ENCODE results near the gene SLC5A9. TPM values are rescaled to one million over a fixed set of nuclear protein-coding genes. Genes with fewer than 3 reads are reported as not detected.

SLC5A9 gene
- total and polyA plus RNA-seq, 12 donors, result 0.06 to 0.59 (median 0.16) TPM; not detected in 7

- Histone ChIP-seq H3K4me1 (peaks cover 0 to 49% (median 6%) of the 10 kb centered on the region in 9 donors), H3K36me3 (no peaks in the 10 kb centered on the region), H3K27ac (no peak overlapping the region), H3K27me3 (no peaks in the 10 kb centered on the region), H3K9me3 (no peaks in the 10 kb centered on the region), H3K4me3 (no peak overlapping the region)
- ATAC-seq, result peak in 3 of 8 donors; percentile 54 to 81 (median 61)
- DNase-seq, result peak; percentile 21 to 52
- WGBS, 2 donors, result 78 to 91% methylated on average over 1 of the region's 1 CpG
- intact Hi-C loops (cut with DNase I), result no loop called here
- no peak for TF ChIP-seq CTCF (IDR thresholded peaks at IDR 0.05)
Observed at GRCh38 chr1:48246727-48247126, 24.2 kb downstream of the SLC5A9 start.

- H3K9me3 ChIP-seq, result no peaks in the 10 kb centered on the region
- H3K4me3 ChIP-seq, result no peak overlapping the region
- H3K27ac ChIP-seq, result no peak overlapping the region
- no peaks in the 10 kb centered on the region for H3K36me3 ChIP-seq
- 87 to 92% methylated on average over 4 of the region's 4 CpGs for WGBS, 2 donors
- DNase-seq (no peak), ATAC-seq (no peak)
- peaks cover 0 to 38% (median 6%) of the 10 kb centered on the region in 9 donors for H3K4me1 ChIP-seq
- intact Hi-C loops (cut with DNase I), result no loop called here
- no peaks in the 10 kb centered on the region for H3K27me3 ChIP-seq
- TF ChIP-seq CTCF (IDR thresholded peaks at IDR 0.05), result no peak
Observed at GRCh38 chr1:48248356-48248755, 25.8 kb downstream of the SLC5A9 start.

- H3K27me3 ChIP-seq, result no peaks in the 10 kb centered on the region
- ATAC-seq, result no peak
- no peaks in the 10 kb centered on the region for H3K36me3 ChIP-seq
- DNase-seq, result no peak
- intact Hi-C loops (cut with DNase I), result no loop called here
- no peak overlapping the region for H3K27ac ChIP-seq
- TF ChIP-seq CTCF (IDR thresholded peaks at IDR 0.05), result no peak
- H3K4me1 ChIP-seq, result peaks cover 0 to 31% (median 6%) of the 10 kb centered on the region in 9 donors
- no peak overlapping the region for H3K4me3 ChIP-seq
- H3K9me3 ChIP-seq, result no peaks in the 10 kb centered on the region
- 95 to 96% methylated on average over 3 of the region's 3 CpGs for WGBS, 2 donors
Observed at GRCh38 chr1:48249868-48250267, 27.4 kb downstream of the SLC5A9 start.

- H3K4me1 ChIP-seq, result peaks cover 0 to 23% (median 0%) of the 10 kb centered on the region in 9 donors
- intact Hi-C loops (cut with DNase I), result no loop called here
- H3K27me3 ChIP-seq, result no peaks in the 10 kb centered on the region
- no peaks in the 10 kb centered on the region for H3K9me3 ChIP-seq
- H3K27ac ChIP-seq, result no peak overlapping the region
- no peak overlapping the region for H3K4me3 ChIP-seq
- ATAC-seq, result no peak
- WGBS, 2 donors, result 39% methylated on average over 3 of the region's 3 CpGs
- DNase-seq, result no peak
- H3K36me3 ChIP-seq, result no peaks in the 10 kb centered on the region
- no peak for TF ChIP-seq CTCF (IDR thresholded peaks at IDR 0.05)
Observed at GRCh38 chr1:48250572-48250971, 28.1 kb downstream of the SLC5A9 start.
